Measurements from ENCODE around the gene PI4KB. TPM values are rescaled to one million over a fixed set of nuclear protein-coding genes. Genes with fewer than 3 reads are reported as not detected.
A peak's percentile ranks its signal among the peaks of the same experiment; 100 is the strongest.
"Not testable (repeated sequence)": the region's sequence is repeated elsewhere in the genome, so short reads cannot be mapped to it uniquely, and the experiment has no call there.

PI4KB gene
- total RNA-seq, 1 donor from 2014 or later = 91.5 TPM

DNA sequence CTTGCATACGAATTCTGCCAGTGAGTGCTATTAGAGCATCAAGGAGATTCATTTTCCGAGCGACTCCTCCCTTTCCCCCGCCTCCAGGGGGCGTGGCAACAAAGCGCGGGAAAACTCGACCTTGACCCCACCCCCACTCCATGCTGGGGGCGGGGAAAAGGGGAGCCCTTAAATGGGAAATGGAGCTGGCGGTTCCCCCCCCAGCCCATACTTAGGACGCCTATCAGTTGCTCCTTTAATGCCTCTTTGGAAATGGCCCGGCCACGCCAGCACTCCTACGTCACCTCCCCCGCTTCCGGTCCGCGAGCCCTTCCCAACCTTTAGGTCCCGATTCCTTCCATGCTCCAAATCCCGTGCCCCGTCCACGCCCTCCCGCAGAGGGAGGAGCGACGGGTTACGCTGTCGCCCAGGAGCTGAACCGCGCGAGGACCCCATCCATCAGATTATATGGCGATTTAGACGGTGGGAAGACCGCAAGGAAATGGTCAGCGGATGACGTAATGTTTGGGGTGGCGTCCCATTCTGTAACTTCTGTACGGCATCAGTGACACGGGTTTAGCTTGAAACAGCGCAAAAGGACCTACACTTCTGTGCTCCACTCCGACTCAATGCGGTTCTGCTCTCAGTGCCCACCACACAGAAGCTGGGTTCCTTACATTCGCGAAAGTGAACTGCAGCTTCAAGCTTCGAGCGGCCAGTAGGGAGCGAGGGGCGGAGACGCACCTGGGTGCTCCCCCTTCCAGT, 45.8 kb downstream of the PI4KB start:
- peak; percentile 97 for DNase-seq (ENCODE audit: low spot score)

DNA sequence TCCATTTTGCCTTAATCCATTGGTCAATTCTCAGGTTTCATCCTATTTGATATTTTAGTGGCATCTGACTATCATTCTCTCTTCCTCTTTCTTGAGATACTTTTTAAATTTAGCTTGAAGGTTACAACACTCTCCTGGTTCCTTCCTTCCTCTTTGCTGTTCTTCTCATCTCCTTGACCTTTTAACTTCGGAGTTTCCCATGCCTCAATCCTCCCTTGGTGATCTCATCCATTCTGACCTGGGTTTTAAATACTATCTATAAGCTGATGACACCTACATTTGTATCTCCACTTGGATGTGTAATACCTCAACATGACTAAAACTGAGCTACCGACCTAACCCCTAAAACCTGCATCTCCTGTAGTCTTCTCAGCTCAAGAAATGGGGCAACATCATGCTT, 50.0 kb downstream of the PI4KB start:
- no peak for DNase-seq (ENCODE audit: low spot score)

DNA sequence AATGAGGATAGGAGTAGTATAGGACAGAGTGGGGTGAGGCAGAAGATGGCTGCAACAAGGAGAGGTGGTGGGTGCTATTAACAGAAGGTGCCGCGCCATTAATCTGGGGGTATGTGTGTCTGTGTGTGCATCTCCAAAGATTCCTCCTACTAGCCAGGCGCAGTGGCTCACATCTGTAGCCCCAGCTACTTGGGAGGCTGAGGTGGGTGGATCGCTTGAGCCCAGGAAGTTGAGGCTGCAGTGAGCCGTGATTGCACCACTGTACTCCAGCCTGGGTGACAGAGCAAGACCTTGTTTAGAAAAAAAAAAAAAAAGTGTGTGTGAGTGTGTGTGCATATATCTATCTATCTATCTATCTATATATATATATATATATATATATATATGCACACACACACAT, 51.9 kb downstream of the PI4KB start:
- not testable (repeated sequence) for DNase-seq (ENCODE audit: low spot score)

DNA sequence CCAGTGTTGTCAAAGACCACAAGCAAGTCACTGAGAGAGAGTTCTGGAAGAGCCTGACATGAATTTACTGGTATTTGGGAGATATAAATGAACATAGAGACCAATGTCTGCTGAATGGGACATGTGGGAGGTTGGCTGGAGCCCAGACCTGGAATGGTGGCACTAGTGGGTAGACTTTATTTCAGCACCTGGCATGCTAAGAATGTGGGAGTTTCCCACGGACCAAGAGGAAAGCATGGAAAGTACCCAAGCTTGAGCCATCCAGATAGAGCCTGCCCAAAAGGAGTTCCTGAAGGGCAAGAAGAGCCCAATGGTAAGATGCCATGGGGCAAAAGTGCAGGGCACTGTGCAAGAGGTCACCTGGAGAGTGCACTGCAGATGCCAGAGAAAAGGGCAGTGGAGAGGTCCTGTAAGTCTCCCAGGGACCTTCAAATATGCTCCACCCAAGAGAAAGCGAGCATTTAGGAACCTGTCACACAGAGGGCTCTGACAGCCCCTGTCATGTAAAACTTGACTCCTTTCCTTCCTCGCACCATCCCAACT, 53.2 kb downstream of the PI4KB start:
- DNase-seq (ENCODE audit: low spot score) = no peak

DNA sequence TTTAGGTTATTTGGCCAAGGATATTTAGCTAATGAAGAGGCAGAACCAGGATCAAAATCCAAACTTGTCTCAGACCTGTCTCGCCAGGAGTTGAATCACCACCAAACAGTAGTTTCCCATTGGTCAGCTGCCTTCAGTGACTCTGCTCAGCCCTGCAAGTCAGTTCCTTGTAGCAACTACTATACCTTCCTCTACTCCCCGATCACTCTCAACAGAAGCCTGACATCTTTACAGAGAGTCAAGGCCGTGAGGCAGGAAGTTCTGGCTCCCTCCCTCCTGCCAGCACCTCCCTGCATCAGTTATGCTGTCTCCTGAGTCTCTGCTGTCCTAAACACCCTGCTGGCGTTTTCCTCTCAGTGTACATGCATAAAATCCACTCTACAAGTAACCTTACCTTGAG, 59.5 kb downstream of the PI4KB start:
- no peak for DNase-seq (ENCODE audit: low spot score)

DNA sequence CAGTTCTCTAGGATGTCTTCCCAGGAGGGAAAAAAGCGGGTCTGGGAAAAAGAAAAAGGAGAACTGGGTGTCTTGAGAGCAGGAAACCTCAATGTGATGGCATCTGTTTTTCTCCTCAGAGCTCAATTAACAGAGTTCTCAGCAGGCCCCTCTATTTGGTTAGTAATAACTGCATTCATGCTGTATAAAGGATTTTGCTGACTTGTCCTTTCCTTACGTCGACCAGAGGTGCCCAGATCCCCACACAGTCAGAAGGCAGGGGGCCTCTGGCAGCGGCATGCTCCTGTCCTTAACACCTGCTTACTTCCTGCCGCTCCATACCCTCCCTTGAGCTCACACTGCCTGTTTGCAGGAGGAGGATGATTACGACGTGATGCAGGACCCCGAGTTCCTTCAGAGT, 60.4 kb downstream of the PI4KB start:
- DNase-seq (ENCODE audit: low spot score) = no peak

DNA sequence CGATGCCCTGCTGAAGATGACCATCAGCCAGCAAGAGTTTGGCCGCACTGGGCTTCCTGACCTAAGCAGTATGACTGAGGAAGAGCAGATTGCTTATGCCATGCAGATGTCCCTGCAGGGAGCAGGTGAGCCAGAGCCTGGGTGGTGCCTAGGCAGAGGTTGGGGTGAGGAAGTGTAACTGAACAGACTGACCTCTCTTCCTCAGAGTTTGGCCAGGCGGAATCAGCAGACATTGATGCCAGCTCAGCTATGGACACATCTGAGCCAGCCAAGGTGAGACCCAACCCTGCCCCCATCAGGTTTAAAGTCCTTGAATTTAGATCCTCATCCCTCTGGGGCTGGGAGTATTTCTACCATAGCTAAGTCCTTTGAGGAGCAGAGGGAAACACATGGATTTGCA, 60.9 kb downstream of the PI4KB start:
- DNase-seq (ENCODE audit: low spot score) = no peak

DNA sequence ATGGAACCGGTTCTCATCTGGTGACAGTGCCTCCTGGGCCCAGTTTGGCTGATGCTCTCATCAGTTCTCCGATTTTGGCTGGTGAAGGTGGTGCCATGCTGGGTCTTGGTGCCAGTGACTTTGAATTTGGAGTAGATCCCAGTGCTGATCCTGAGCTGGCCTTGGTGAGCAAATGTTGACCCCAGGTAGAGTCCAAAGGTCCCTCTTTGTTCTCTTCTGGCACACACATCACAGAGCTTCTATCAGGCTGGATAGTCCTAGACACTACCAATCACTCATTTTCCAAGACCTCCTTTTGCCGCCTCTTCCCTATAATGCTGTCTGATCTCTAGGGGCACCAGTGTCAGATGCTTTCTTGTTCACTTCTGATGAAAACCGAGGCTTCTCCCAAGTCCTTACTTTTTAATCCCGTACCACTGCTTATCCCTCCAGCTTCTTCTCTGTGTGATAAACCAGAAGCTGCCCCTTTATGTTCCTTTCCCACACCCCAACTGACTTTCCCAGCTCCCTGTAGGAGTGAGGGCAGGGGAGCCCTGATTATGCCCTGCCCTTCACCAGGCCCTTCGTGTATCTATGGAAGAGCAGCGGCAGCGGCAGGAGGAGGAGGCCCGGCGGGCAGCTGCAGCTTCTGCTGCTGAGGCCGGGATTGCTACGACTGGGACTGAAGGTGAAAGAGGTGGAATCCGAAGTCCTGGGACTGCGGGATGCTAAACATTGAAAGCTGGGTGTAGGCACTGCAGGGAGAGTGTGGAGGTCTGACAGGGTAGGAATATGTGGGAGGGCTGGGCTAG, 61.6 kb downstream of the PI4KB start:
- no peak for DNase-seq (ENCODE audit: low spot score)

DNA sequence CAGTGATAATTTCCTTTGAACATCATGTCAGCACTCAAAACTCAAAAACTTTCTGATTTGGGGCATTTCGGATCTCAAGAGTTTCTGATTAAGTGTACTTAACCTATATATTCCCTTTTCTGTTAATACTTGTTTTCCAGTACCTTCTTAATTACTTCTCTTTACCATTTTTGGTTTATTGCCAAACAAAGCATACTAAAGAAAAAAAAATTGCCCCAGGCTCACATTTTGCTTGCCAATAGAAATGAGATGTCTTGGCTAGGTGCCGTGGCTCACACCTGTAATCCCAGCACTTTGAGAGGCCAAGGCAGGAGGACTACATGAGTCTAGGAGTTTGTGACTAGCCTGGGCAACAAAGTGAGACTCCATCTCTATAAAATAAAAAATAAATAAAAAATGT, 67.9 kb downstream of the PI4KB start:
- DNase-seq (ENCODE audit: low spot score) = no peak

DNA sequence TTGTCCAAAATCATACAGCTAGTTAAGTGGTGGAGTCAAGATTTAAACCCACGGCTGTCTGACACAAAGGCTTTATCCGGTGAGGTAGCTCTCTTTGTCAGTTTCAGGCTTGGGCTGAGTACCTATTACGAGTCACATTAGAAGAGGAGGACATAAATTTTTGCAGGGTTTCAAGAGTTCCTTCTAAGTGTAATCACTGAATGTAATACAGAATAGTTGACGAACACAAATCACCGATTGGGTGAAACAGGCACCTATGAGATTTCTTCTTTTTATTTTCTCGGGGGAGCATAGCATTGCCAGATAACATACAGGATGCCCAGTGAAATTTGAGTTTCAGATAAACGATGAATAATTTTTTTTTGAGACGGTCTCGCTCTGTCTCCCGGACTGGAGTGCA, 71.8 kb downstream of the PI4KB start:
- no peak for DNase-seq (ENCODE audit: low spot score)

DNA sequence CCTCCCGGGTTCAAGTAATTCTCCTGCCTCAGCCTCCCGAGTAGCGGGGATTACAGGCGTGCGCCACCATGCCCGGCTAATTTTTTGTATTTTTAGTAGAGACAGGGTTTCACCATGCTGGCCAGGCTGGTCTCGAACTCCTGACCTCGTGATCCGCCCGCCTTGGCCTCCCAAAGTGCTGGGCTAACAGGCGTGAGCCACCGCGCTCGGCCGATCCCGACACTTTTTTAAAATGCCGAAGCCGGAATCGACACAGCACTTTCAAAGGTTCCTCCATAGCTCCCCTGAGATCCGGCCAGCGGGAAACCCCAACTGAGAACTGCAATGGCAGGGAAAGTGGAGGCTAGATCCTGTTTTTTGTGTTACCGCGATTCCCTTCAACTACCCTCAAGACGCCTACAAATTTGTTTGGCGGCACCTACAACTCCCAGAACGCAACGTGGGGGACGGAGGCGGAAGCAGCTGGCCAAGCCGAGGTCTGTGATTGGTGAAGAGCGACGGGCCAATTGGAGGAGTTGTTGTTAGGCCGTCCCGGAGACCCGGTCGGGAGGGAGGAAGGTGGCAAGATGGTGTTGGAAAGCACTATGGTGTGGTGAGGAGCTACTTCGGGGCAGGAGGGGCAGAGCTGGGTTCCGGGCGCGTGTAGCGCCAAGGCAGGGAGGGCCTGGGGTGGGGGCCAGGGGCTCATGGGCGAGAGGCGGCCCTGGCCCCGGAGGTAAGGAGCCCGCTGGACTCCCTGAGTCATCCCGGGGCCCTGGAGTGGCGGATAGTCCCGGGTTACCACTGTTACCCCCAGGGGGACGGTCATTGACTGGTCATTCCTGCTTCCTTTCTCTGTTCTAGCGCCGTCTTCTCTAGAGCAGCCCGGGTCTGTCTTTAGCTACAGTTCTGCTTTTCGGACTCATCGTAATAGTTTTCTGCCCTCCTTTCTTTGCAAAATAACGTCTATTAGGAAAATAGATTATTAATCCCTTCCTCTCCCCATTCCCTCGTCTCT, 72.7 kb downstream of the PI4KB start, which contains the start of gene PSMD4:
Gene PSMD4, plus strand, starts transcription at position 518 of the 997 bp plus-strand sequence. Its CDS starts 49 bp downstream, at position 567.
- DNase-seq (ENCODE audit: low spot score) = peak; percentile 97

DNA sequence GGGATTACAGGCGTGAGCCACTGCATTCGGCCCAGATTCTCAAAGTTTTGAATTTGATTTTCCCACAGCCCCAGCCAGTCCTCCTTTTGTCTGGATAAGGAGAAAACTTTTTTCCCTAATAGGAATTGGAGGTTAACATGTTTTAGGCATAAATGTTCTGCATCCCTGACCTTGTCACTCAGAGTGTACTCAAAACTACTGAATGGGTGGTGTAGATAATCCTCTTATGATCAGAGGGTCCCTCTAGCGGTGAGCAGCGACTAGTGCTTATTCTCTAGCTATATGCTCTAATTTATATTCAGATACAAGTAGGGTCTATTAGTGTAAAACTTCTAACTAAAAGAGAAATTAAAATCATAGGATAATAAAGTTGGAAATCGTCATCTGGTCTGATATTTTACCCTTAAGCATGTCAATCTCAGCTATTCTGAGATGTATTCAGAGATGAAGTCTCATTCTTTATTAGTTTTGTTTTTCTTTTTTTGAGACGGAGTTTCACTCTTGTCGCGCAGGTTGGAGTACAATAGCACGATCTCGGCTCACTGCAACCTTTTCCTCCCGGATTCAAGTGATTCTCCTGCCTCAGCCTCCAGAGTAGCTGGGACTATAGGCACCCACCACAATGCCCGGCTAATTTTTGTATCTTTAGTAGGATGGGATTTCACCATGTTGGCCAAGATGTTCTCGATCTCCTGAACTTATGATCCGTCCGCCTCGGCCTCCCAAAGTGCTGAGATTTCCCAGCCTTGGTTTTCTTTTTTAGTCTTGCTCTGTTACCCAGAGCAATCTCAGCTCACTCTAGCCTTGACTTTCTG, 75.4 kb downstream of the PI4KB start:
- DNase-seq (ENCODE audit: low spot score) = peak; percentile 52

DNA sequence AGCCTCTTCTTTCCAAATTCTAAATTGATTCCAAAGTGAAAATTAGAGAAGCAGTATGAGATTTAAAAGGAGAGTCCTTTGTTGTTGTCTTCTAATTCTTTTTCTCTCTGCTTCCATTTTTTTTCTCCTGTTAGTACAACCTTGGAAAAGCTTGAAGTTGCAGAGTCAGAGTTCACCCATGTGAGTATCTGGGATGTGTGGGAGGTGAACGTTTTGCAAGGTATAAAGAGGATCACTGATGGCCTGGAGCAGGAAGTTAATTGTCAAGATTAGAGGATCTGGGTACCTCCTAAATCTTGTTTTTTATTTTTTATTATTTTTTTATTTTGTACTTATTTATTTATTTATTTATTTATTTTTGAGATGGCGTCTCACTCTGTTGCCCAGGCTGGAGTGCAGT, 80.4 kb downstream of the PI4KB start:
- no peak for DNase-seq (ENCODE audit: low spot score)

DNA sequence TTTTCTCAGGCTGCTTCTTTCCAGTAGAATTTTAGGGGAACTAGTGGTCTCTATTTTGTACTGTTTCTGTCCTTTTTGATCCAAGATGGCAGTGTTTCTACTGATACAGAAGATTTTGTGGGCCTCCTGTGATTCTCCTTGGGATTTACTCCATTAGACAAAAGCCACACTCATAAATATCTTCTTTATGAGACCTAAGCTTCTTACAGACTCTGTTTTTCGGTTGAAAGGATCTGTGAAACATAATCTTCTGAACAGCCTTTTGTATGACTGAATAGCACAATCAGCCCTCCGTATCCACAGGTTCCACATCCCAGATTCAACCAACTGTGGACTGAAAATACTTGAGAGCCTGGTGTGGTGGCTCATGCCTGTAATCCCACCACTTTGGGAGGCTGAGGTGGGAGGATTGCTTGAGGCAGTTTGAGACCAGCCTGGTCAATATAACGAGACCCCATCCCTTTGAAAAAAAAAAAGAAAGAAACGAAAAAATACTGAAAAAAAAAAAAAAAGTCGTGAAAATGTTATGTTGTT, 83.5 kb downstream of the PI4KB start:
- DNase-seq (ENCODE audit: low spot score) = no peak

DNA sequence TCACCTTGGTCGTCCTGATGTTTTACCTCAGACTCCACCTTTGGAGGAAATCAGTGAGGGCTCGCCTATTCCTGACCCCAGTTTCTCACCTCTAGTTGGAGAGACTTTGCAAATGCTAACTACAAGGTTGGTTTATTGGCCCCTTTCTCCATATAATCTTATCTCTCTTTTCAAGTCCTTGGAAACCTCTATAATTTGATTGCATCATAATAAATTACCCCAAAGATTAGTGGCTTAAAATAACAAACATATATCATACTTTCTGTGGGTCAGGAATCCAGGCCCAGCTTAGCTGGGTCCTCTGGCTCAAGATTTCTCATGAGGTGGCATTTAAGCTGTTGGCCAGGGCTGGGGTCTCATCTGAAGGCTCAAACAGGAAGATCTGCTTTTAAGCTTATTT, 84.8 kb downstream of the PI4KB start:
- DNase-seq (ENCODE audit: low spot score) = no peak

Other genes starting within 250 kb of the PI4KB start
- gene SEMA6C, start 180.8 kb downstream of the PI4KB start, total RNA-seq = 6.2 TPM
- 0.34 TPM for gene TNFAIP8L2, start 170.8 kb downstream of the PI4KB start, total RNA-seq
- gene LYSMD1, start 161.5 kb downstream of the PI4KB start, total RNA-seq = 12.0 TPM
- 24.2 TPM for gene SCNM1, start 161.3 kb downstream of the PI4KB start, total RNA-seq
- 2.0 TPM for gene TMOD4, start 151.4 kb downstream of the PI4KB start, total RNA-seq
- 52.1 TPM for gene VPS72, start 137.2 kb downstream of the PI4KB start, total RNA-seq
- 55.9 TPM for gene PIP5K1A, start 128.9 kb downstream of the PI4KB start, total RNA-seq
- 120 TPM for gene PSMD4, start 72.7 kb downstream of the PI4KB start, total RNA-seq
- gene ZNF687, start 45.1 kb downstream of the PI4KB start, total RNA-seq = 27.8 TPM
- 32.5 TPM for gene RFX5, start 19.8 kb upstream of the PI4KB start, total RNA-seq
- gene SELENBP1, start 45.3 kb upstream of the PI4KB start, total RNA-seq = 57.1 TPM
- 205 TPM for gene PSMB4, start 72.2 kb upstream of the PI4KB start, total RNA-seq
- gene POGZ, start 132.1 kb upstream of the PI4KB start, total RNA-seq = 175 TPM
- 67.4 TPM for gene CGN, start 184.0 kb upstream of the PI4KB start, total RNA-seq
- 29.5 TPM for gene TUFT1, start 212.9 kb upstream of the PI4KB start, total RNA-seq